Erythroblast (primary cell): ENCODE measurements around the gene ACADM.
"Not testable (repeated sequence)": the region's sequence is repeated elsewhere in the genome, so short reads cannot be mapped to it uniquely, and the experiment has no call there.

Experiments
- DNase-seq, 2 experiments: peaks; one replicate each; lab custom pipeline; 2025; lab: John Stamatoyannopoulos, UW
- GATA1 ChIP-seq: IDR thresholded peaks from 2 replicates; pipeline ENCODE4 v1.6.1; 2011; ENCODE audit warnings: low read depth, mild to moderate bottlenecking, control low read depth, low read length, moderate library complexity
- POLR2A ChIP-seq: IDR thresholded peaks from 2 replicates; pipeline ENCODE4 v1.6.1; 2011; ENCODE audit warnings: mild to moderate bottlenecking, low read length

The ACADM gene

GRCh38 chr1:75725266-75725665 lies 757 bp downstream of the ACADM start:
- DNase-seq, result peak; percentile 31 to 44
- no peak for TF ChIP-seq POLR2A
- no peak for TF ChIP-seq GATA1

DNA sequence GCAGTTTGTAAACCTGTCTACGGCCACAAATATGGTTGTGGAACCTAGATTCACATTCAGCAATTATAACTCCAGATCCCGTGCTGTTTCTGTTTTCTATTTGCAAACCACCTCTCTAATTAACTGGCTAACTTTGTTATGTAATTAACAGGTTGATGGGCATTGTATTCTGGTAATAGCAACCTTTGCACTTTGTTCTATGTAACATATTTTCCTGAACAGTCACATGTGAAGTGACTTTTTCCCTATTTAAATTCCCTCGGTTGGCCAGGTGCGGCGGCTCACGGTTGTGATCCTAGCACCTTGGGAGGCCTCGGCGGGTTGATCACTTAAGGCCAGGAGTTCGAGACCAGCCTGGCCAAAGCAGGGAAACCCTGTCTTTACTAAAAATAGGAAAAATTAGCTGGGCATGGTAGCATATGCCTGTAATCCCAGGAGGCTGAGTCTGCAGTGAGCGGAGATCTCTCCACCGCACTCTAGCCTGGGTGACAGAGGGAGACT lies 1.4 kb downstream of the ACADM start:
- TF ChIP-seq GATA1, result no peak
- no peak for TF ChIP-seq POLR2A
- DNase-seq, result peak in 1 of 2 experiments; percentile 10

DNA sequence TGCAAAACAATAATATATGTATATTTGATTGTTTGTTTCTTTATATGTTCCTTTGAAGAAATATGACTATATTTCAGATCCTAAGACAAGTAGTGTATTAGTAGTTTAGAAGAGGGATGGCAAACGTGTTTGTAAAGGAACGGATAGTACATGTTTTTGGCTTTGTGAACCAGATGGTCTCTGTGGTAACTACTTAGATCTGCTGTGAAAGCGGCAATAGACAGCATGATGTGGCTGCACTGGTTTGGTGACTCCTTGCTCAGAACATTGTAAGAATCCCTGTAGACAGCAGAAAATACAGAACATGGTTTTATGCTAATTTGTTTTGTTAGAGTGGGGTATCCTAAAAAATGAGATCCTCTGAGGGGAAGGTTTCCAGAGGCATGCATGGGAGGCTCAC lies 3.1 kb downstream of the ACADM start:
- TF ChIP-seq POLR2A, result no peak
- no peak for TF ChIP-seq GATA1
- no peak for DNase-seq

DNA sequence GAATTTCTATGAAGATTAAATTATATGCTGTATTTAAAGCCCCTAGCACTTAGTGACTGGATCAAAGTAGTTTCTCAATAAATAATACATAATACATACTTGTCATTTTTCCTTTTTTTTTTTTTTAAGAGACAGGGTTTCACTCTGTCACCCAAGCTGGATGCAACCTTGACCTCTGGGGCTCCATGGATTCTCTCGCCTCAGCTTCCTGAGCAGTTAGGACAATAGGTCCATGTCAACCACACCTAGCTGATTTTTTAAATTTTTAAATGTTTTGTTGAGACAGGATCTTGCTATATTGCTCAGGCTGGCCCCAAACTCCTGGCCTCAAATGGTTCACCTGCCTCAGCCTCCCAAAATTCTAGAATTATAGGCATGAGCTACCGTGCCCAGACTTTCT lies 5.9 kb downstream of the ACADM start:
- TF ChIP-seq GATA1 (no peak), POLR2A (no peak)
- no peak for DNase-seq

- no peak for DNase-seq
These were observed 7.4 kb downstream of the ACADM start for GRCh38 chr1:75731881-75732280.

DNA sequence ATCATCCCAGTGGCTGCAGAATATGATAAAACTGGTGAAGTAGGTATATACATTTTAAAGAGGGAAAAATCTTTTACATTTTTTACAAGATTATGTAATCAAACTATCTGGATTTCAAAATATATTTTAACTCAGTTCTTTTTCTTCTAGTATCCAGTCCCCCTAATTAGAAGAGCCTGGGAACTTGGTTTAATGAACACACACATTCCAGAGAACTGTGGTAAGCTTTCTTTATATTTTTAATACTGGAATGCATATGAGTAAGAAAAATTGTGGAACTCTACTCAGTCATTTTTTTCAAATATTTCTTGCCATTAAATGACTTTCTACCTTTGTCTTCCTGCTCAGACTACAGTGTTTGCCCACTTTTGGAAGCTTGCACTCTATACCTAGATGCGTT lies 8.2 kb downstream of the ACADM start:
- TF ChIP-seq POLR2A (no peak), GATA1 (no peak)
- DNase-seq, result no peak

More at GRCh38 chr1:75731881-75732280, 7.4 kb downstream of the ACADM start:
- TF ChIP-seq POLR2A (no peak), GATA1 (no peak)

DNA sequence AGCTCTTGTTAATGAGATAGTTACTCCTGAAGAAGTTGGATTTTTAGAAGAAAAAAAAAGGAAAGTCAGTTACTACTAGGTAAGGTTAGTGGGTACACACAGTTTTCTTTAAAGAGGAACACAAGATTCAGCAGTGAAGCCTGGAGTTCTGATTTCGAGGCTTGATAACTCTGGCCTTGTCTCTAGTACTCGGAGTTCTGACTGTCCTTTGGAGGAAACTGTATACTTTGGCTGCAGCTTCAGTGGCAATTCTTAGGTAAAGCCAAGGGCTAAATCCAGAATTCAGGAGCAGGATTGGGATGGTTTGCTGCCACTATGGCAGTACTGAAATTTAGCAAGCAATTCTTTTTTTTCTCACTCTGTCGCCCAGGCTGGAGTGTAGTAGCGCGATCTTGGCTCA lies 9.2 kb downstream of the ACADM start:
- TF ChIP-seq GATA1 (no peak), POLR2A (no peak)
- no peak for DNase-seq

DNA sequence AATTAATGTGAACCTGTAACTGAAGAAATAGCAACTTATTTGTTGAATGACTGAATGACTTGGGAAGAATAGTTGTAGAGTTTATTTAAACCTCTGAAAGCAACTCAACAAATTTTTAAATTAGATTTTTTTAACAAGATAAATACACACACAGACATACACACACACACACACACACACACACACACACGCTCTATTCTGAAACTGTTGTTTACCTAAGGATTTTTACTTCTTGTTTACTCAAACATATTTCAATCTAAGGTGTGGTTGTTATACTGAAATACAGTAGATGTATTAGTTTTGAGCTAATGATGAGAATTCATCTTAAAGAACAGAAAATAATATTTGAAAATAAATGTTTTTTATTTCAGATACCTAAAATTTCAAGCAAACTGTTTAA lies 11.5 kb downstream of the ACADM start:
- DNase-seq, result no peak
- TF ChIP-seq GATA1, result no peak
- no peak for TF ChIP-seq POLR2A

- TF ChIP-seq POLR2A (no peak), GATA1 (no peak)
- no peak for DNase-seq
These were observed 17.6 kb downstream of the ACADM start for GRCh38 chr1:75742047-75742625.

GRCh38 chr1:75745276-75745675 lies 20.8 kb downstream of the ACADM start:
- TF ChIP-seq GATA1, result no peak
- TF ChIP-seq POLR2A, result no peak
- DNase-seq, result no peak

DNA sequence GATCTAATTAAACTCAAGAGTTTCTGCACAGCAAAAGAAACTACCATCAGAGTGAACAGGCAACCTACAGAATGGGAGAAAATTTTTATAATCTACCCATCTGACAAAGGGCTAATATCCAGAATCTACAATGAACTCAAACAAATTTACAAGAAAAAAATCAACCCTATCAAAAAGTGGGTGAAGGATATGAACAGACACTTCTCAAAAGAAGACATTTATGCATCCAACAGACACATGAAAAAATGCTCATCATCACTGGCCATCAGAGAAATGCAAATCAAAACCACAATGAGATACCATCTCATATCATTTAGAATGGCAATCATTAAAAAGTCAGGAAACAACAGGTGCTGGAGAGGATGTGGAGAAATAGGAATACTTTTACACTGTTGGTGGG lies 32.7 kb downstream of the ACADM start:
- DNase-seq, result not testable (repeated sequence)

GRCh38 chr1:75758543-75758942 lies 34.0 kb downstream of the ACADM start:
- DNase-seq, result not testable (repeated sequence)

- DNase-seq, result peak; percentile 4 to 6
- TF ChIP-seq POLR2A, result no peak
- no peak for TF ChIP-seq GATA1
These were observed 39.6 kb downstream of the ACADM start for GRCh38 chr1:75764057-75764655.

- DNase-seq, result no peak
- TF ChIP-seq GATA1, result no peak
These were observed 41.3 kb downstream of the ACADM start for GRCh38 chr1:75765697-75766355.

- no peak for DNase-seq
- TF ChIP-seq POLR2A (no peak), GATA1 (no peak)
These were observed 43.5 kb downstream of the ACADM start for GRCh38 chr1:75768016-75768415.

- TF ChIP-seq POLR2A (no peak), GATA1 (no peak)
- no peak for DNase-seq
These were observed 46.3 kb downstream of the ACADM start for GRCh38 chr1:75770761-75771160.
